NCI-H2081 (cell line): ENCODE measurements around the gene POU3F4.

ENCODE experiments used
- DNase-seq, 2 experiments: peaks; one replicate each; lab custom pipeline; 2025; lab: John Stamatoyannopoulos, UW

The POU3F4 gene

DNA sequence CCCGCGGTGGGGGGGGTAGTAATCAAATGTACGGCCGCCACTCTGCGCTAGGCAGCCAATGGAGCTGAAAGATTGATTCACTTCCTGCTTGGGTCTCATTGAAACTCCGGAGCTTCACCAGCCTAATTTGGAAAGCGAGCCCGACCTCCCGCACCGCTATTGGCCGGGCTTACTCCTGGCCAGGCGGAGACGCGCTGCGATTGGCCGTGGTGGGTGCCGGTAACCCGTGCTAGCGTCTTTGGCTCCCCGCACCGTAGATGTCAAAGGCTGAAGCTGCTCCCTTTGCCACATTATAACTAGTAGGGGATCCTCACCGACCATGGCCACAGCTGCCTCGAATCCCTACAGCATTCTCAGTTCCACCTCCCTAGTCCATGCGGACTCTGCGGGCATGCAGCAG, at the start of gene POU3F4:
TSS of gene POU3F4 (plus strand) at position 285 of the 400 bp plus-strand sequence. CDS start at position 320, 35 bp downstream.
- no peak for DNase-seq

DNA sequence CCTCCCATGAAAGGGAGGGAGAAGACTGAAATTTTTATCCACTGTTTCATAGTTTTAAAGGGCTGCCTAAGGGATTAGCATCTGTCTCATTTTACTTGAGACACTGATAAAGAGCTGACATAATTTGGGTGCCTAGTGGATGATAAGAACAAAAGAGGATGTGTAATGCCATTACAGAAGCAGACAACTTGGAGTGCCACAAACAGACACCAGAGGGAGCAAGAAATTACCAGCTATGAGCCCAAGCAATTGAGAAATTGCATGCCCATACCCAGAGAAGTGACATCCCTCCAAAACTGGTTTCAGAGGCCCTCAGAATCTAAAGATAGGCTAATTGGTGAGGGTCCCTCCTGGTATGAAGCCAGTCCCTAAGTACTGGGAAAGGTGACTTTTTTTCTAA, 38.5 kb upstream of the POU3F4 start:
- DNase-seq = no peak

DNA sequence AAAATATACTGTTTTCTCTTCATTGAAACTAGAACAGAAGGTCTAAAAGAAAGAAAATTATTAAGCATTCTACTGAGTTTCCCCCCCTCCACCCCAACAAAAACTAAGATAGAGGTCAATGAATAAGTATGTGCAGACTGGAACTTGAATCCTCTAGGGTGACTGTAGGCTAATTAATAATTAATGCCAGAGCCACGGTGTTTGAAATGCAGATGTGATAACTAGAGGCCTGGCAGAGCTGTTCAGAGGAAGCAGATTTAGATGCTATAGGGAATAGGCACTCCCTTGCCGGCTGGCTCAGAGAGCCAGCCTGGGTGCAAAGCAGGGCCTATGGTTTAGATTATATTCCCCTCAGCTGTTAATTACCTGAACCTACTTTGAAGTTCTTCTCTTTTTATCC, 12.2 kb upstream of the POU3F4 start:
- no peak for DNase-seq

- no peak for DNase-seq
Measured at GRCh38 chrX:83501003-83501402, 7.1 kb upstream of the POU3F4 start.

- DNase-seq = no peak
Measured at GRCh38 chrX:83501530-83501929, 6.6 kb upstream of the POU3F4 start.

- DNase-seq = no peak
Measured at GRCh38 chrX:83504721-83505479, 3.2 kb upstream of the POU3F4 start.

DNA sequence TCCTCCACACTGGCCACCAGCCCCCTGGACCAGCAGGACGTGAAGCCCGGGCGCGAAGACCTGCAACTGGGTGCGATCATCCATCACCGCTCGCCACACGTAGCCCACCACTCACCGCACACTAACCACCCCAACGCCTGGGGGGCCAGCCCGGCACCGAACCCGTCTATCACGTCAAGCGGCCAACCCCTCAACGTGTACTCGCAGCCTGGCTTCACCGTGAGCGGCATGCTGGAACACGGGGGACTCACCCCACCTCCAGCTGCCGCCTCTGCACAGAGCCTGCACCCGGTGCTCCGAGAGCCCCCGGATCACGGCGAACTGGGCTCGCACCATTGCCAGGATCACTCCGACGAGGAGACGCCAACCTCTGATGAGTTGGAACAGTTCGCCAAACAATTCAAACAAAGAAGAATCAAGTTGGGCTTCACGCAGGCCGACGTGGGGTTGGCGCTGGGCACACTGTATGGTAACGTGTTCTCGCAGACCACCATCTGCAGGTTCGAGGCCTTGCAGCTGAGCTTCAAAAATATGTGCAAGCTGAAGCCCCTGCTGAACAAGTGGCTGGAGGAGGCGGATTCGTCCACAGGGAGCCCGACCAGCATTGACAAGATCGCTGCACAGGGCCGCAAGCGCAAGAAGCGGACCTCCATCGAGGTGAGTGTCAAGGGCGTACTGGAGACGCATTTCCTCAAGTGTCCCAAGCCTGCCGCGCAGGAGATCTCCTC, 600 bp downstream of the POU3F4 start:
- no peak for DNase-seq

GRCh38 chrX:83509254-83509801, 1.2 kb downstream of the POU3F4 start:
- DNase-seq = no peak

GRCh38 chrX:83510510-83511062, 2.5 kb downstream of the POU3F4 start:
- DNase-seq = no peak

- no peak for DNase-seq
Measured at GRCh38 chrX:83511208-83511607, 3.1 kb downstream of the POU3F4 start.

GRCh38 chrX:83512111-83512510, 4.0 kb downstream of the POU3F4 start:
- DNase-seq = no peak

GRCh38 chrX:83516597-83516996, 8.5 kb downstream of the POU3F4 start:
- DNase-seq = no peak

- DNase-seq = no peak
Measured at GRCh38 chrX:83521905-83522304, 13.8 kb downstream of the POU3F4 start.

- no peak for DNase-seq
Measured at GRCh38 chrX:83529950-83530349, 21.9 kb downstream of the POU3F4 start.

GRCh38 chrX:83535417-83536196, 27.5 kb downstream of the POU3F4 start:
- no peak for DNase-seq
